ENCODE measurements around the gene COL19A1.

Gene COL19A1

DNA sequence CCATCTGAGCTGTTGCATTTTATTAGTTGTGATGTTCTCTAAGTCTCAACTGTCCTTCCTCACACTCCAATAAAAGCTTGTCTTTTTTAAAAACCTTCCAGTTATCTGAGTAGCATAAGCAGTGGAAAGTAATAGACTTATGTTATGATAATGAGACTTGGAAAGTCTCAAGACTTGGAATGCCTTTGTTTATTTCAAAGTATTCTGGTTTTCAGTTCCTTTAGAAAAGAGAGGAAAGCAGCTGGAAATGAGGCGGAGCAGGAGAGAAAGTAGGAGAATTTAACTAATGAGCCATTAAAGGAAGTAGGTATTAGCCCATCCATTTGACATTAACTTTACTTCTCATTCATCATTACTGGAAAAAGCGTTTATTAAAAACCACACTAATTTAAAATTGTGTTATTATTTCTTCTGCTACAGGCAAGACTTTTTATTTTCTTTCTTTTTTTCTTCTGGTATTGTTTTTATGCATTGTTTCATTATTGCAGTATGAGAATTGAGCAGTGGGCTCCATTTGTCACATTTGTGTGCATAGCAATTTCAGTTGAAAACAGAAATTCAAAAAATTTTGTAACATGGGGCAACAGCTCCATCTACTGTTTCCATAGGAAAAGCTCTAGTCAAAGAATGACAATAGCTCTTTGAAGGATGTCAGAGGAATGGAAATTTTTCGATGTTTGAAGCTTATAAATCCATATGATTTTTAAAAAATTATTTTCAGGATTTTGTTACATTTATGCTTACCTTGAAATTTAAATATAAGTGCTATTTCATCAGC, 241.7 kb downstream of the COL19A1 start:
- H3K27ac ChIP-seq (ENCODE audit: insufficient read depth, low read length, poor library complexity, severe bottlenecking), result no peak overlapping the region
- no peak for DNase-seq

DNA sequence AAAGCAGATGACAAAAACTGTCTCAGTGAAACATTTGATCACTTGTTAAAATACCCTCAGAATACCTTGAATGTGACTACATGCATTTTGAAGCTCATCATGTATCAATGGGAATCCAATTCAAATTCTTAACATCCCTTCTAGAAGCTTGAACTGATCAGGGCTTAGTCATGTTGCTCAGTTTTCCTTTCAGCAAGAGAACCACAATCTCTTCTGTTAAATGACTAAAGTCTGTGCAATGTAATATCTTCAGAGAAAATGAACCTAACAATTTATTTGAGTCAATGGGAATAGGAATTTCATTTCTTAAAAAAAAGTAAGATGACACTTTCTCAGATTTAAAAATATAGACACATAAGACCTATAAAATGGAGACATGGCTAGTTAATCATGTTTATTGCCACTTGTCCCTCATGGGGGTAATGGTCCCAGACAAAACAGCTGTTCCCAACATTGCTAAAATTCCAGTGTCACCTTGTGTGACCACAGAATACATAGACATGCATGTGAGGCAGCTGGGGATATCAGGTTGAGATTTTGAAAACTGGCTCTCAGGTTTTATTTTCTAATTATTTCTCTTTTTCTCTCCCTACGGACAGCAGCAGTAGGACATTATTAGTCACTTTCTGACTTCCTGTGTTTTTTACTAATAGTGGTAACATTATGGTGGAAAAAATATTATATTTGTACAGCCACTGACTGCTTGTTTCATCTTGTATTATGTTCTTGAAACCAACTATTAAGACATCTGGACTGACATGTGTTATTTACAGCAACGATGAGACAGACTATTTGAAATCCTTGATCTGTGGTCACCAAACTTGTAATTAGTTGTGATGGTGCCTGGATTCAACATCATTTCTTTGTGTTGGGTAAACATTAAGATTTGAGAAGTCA, 244.0 kb downstream of the COL19A1 start:
- no peaks in the 10 kb centered on the region for H3K4me1 ChIP-seq (ENCODE audit: control insufficient read depth, insufficient read depth, low read length, poor library complexity, severe bottlenecking)
- no peaks in the 10 kb centered on the region for H3K36me3 ChIP-seq (ENCODE audit: control insufficient read depth, insufficient read depth, low read length)
- no peak for DNase-seq
- H3K4me3 ChIP-seq (ENCODE audit: insufficient read depth, low read depth, low read length, poor library complexity, severe bottlenecking), result no peak overlapping the region
- H3K27ac ChIP-seq (ENCODE audit: insufficient read depth, low read length, poor library complexity, severe bottlenecking), result no peak overlapping the region
- H3K9me3 ChIP-seq (ENCODE audit: control insufficient read depth, low read length), result no peaks in the 10 kb centered on the region
- H3K27me3 ChIP-seq (replicated peaks; ENCODE audit: control insufficient read depth, insufficient read depth, low read length, poor library complexity, severe bottlenecking), result no peaks in the 10 kb centered on the region

More for the DNA sequence above, 241.7 kb downstream of the COL19A1 start:
- Histone ChIP-seq H3K9me3 (ENCODE audit: control insufficient read depth, low read length) (no peaks in the 10 kb centered on the region), H3K27me3 (replicated peaks; ENCODE audit: control insufficient read depth, insufficient read depth, low read length, poor library complexity, severe bottlenecking) (no peaks in the 10 kb centered on the region), H3K4me3 (ENCODE audit: insufficient read depth, low read depth, low read length, poor library complexity, severe bottlenecking) (no peak overlapping the region), H3K36me3 (ENCODE audit: control insufficient read depth, insufficient read depth, low read length) (no peaks in the 10 kb centered on the region), H3K4me1 (ENCODE audit: control insufficient read depth, insufficient read depth, low read length, poor library complexity, severe bottlenecking) (no peaks in the 10 kb centered on the region)

DNA sequence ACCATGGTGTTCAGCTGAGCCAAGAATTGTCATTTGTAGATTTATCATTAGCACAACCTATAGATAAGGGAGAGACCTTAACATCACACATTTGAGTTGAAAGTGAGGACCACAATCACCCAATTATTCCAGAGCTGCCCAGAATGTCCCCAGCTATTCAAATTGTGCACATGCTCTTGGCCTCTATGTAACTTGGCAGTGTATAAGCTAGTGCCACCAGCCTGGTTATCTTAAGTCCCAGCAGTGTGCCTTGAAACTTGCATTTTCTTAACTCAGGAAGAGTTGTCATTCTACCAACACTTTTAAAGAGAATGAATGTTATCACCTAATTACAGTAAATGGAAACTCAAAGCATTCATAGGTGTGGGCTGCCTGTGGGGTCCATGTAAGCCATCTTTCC, 245.4 kb downstream of the COL19A1 start:
- H3K36me3 ChIP-seq (ENCODE audit: control insufficient read depth, insufficient read depth, low read length), result no peaks in the 10 kb centered on the region
- H3K9me3 ChIP-seq (ENCODE audit: control insufficient read depth, low read length), result no peaks in the 10 kb centered on the region
- no peak overlapping the region for H3K27ac ChIP-seq (ENCODE audit: insufficient read depth, low read length, poor library complexity, severe bottlenecking)
- DNase-seq, result no peak
- H3K4me1 ChIP-seq (ENCODE audit: control insufficient read depth, insufficient read depth, low read length, poor library complexity, severe bottlenecking), result no peaks in the 10 kb centered on the region
- no peak overlapping the region for H3K4me3 ChIP-seq (ENCODE audit: insufficient read depth, low read depth, low read length, poor library complexity, severe bottlenecking)
- H3K27me3 ChIP-seq (replicated peaks; ENCODE audit: control insufficient read depth, insufficient read depth, low read length, poor library complexity, severe bottlenecking), result no peaks in the 10 kb centered on the region

DNA sequence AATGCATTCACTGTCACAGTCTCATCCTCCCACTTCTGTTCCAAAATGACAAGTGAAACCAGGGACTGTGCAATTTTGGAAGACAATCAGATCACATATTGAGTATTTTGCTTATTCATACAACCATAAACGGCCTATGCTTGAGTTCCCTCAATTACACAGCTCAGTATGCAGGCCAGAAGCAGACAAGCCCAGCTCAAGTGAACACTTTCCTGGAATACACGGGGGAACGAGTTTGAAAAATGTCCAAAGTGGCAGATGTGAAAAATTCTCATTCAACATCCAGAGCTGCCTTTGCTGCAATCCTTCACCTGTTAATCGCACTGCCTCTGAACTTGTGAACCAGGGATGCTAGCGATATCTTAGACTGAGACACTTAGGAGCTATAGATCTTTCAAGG, 246.4 kb downstream of the COL19A1 start:
- Histone ChIP-seq H3K27me3 (replicated peaks; ENCODE audit: control insufficient read depth, insufficient read depth, low read length, poor library complexity, severe bottlenecking) (no peaks in the 10 kb centered on the region), H3K36me3 (ENCODE audit: control insufficient read depth, insufficient read depth, low read length) (no peaks in the 10 kb centered on the region), H3K4me1 (ENCODE audit: control insufficient read depth, insufficient read depth, low read length, poor library complexity, severe bottlenecking) (no peaks in the 10 kb centered on the region), H3K9me3 (ENCODE audit: control insufficient read depth, low read length) (no peaks in the 10 kb centered on the region), H3K27ac (ENCODE audit: insufficient read depth, low read length, poor library complexity, severe bottlenecking) (no peak overlapping the region), H3K4me3 (ENCODE audit: insufficient read depth, low read depth, low read length, poor library complexity, severe bottlenecking) (no peak overlapping the region)
- DNase-seq, result no peak

DNA sequence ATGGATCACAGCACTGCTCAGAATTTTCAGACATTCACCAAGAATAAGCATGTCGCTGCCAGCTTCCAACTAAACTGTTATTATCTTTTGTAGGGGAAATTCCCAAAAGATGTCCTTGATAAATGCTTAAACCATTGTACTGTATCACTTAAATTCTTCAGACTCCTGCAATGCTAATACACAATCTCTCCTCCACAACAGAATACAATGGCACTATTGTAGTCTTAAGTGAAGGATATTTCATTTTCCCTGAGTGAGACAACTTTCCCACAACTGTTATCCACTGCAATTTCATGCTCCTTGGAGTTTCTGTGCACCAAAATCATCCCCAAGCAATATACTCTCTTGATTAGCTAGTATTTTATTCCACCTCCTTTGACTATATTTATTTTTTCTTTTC, 246.8 kb downstream of the COL19A1 start:
- H3K9me3 ChIP-seq (ENCODE audit: control insufficient read depth, low read length), result no peaks in the 10 kb centered on the region
- no peaks in the 10 kb centered on the region for H3K4me1 ChIP-seq (ENCODE audit: control insufficient read depth, insufficient read depth, low read length, poor library complexity, severe bottlenecking)
- no peaks in the 10 kb centered on the region for H3K36me3 ChIP-seq (ENCODE audit: control insufficient read depth, insufficient read depth, low read length)
- no peak overlapping the region for H3K27ac ChIP-seq (ENCODE audit: insufficient read depth, low read length, poor library complexity, severe bottlenecking)
- H3K27me3 ChIP-seq (replicated peaks; ENCODE audit: control insufficient read depth, insufficient read depth, low read length, poor library complexity, severe bottlenecking), result no peaks in the 10 kb centered on the region
- DNase-seq, result no peak
- H3K4me3 ChIP-seq (ENCODE audit: insufficient read depth, low read depth, low read length, poor library complexity, severe bottlenecking), result no peak overlapping the region

DNA sequence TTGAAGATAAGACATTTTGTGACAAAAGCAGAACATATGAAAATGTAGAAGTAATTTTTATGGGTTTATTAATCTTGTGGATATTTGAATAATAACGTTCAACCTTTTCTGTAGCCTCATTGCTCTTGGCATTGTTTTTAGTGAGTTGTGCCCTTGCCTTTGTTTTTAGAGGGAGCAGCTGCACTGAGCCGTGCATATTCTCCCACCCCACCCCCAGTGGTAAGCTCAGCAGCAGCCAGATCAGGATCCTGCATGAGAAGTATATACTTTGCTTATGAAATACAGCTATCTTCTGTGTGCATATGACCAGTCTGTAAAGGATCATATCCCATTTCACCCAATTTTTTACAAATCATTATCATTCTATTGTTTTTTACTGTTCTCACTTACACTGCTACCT, 252.3 kb downstream of the COL19A1 start:
- Histone ChIP-seq H3K27me3 (replicated peaks; ENCODE audit: control insufficient read depth, insufficient read depth, low read length, poor library complexity, severe bottlenecking) (no peaks in the 10 kb centered on the region), H3K4me3 (ENCODE audit: insufficient read depth, low read depth, low read length, poor library complexity, severe bottlenecking) (no peak overlapping the region), H3K27ac (ENCODE audit: insufficient read depth, low read length, poor library complexity, severe bottlenecking) (no peak overlapping the region), H3K4me1 (ENCODE audit: control insufficient read depth, insufficient read depth, low read length, poor library complexity, severe bottlenecking) (no peaks in the 10 kb centered on the region), H3K9me3 (ENCODE audit: control insufficient read depth, low read length) (no peaks in the 10 kb centered on the region), H3K36me3 (ENCODE audit: control insufficient read depth, insufficient read depth, low read length) (no peaks in the 10 kb centered on the region)
- no peak for DNase-seq

DNA sequence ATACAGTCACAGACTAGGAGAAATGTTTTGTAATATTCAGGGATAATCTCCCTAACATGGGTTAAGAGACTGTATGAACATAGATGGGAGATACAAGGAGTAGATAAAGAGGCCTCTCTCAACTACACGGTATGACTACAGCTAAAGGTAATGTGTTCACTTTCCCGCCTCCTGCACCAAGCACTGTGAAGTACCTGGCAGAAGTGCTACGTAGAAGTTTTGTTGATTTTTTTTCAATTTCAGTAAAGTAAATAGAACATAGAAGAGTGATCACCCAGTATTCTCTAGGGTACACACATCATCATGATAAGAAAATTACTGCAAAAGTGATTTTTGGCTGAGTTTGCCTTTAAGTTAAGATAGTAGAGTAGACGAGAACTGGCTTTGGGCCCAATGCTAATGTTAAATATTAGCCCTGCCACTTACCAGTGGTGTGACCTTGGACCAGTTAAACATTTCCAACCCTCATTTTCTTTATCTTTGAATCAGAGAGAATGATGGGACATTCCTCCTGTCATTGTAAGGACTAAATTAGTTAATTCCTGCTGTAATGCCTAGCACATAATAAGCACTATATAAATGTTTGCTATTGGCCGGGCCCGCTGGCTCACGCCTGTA, 253.0 kb downstream of the COL19A1 start:
- no peaks in the 10 kb centered on the region for H3K36me3 ChIP-seq (ENCODE audit: control insufficient read depth, insufficient read depth, low read length)
- no peak for DNase-seq
- H3K9me3 ChIP-seq (ENCODE audit: control insufficient read depth, low read length), result no peaks in the 10 kb centered on the region
- H3K4me1 ChIP-seq (ENCODE audit: control insufficient read depth, insufficient read depth, low read length, poor library complexity, severe bottlenecking), result no peaks in the 10 kb centered on the region
- no peaks in the 10 kb centered on the region for H3K27me3 ChIP-seq (replicated peaks; ENCODE audit: control insufficient read depth, insufficient read depth, low read length, poor library complexity, severe bottlenecking)
- no peak overlapping the region for H3K27ac ChIP-seq (ENCODE audit: insufficient read depth, low read length, poor library complexity, severe bottlenecking)
- H3K4me3 ChIP-seq (ENCODE audit: insufficient read depth, low read depth, low read length, poor library complexity, severe bottlenecking), result no peak overlapping the region

DNA sequence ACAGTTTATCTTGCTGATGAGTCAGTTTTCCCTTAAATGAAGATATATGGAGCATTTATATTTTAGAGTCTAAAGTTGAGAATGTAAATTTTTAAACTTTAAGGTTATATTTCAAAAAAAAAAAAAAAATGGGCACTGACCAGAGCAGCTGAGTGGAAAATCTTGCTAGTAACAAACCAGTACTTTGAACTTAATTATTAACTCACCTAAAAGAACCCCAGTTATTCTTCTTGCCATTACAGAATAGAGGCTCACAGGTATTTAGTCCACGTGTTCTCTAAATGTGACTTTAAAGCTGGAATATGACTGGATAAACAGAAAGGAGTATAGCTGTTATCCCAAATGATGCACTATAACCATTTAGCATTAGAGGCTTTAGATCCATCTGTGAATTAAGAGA, 258.1 kb downstream of the COL19A1 start:
- H3K27me3 ChIP-seq (replicated peaks; ENCODE audit: control insufficient read depth, insufficient read depth, low read length, poor library complexity, severe bottlenecking), result no peaks in the 10 kb centered on the region
- no peaks in the 10 kb centered on the region for H3K36me3 ChIP-seq (ENCODE audit: control insufficient read depth, insufficient read depth, low read length)
- DNase-seq, result no peak
- H3K4me3 ChIP-seq (ENCODE audit: insufficient read depth, low read depth, low read length, poor library complexity, severe bottlenecking), result no peak overlapping the region
- no peak overlapping the region for H3K27ac ChIP-seq (ENCODE audit: insufficient read depth, low read length, poor library complexity, severe bottlenecking)
- H3K4me1 ChIP-seq (ENCODE audit: control insufficient read depth, insufficient read depth, low read length, poor library complexity, severe bottlenecking), result no peaks in the 10 kb centered on the region
- no peaks in the 10 kb centered on the region for H3K9me3 ChIP-seq (ENCODE audit: control insufficient read depth, low read length)

DNA sequence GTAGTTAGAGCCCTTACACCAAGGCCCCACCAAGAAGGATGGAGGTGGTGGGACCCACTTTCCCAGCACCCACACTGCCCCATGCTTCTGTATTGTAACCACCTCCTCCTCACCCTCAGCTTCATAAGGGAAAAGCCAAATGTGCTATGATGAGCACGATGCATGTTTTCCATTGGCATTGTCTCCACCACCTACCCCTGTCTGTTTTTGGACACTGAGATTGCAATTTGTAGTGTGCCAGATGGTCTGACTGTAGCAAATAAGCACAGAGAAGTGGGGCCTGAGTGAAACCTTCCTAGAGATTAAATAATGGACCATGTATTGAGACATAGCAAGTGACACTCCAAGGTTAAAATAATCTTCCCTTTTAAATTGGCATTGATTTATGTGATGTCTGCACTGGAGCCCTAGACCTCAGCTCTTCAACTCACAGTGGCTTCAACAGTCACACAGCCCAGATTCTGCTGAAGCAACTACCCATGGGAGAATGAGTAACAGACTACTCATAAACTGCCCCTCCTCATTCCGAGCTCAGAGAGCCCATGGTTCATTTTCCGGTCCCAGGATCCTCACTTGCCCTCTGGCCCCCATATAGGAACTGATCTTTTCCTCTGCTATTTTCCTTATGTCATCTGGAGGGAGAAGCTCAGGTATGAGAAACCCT, 258.7 kb downstream of the COL19A1 start:
- H3K27me3 ChIP-seq (replicated peaks; ENCODE audit: control insufficient read depth, insufficient read depth, low read length, poor library complexity, severe bottlenecking), result no peaks in the 10 kb centered on the region
- DNase-seq, result no peak
- no peaks in the 10 kb centered on the region for H3K9me3 ChIP-seq (ENCODE audit: control insufficient read depth, low read length)
- no peaks in the 10 kb centered on the region for H3K4me1 ChIP-seq (ENCODE audit: control insufficient read depth, insufficient read depth, low read length, poor library complexity, severe bottlenecking)
- no peaks in the 10 kb centered on the region for H3K36me3 ChIP-seq (ENCODE audit: control insufficient read depth, insufficient read depth, low read length)
- H3K4me3 ChIP-seq (ENCODE audit: insufficient read depth, low read depth, low read length, poor library complexity, severe bottlenecking), result no peak overlapping the region
- no peak overlapping the region for H3K27ac ChIP-seq (ENCODE audit: insufficient read depth, low read length, poor library complexity, severe bottlenecking)
